H1 (cell line): Measurements from ENCODE around the gene TWIST2. TPM values are rescaled to one million over a fixed set of nuclear protein-coding genes. Genes with fewer than 3 reads are reported as not detected.

Experiments used
- CTCF ChIA-PET: fragments of 300-600 bp; sonication (Branson Sonifier 250); formaldehyde crosslinking; loops from one replicate; lab custom pipeline; 2021; ENCODE audit not compliant: partially characterized antibody; lab: Charles Lee
- POLR2A ChIA-PET: fragments of 300-600 bp; sonication (Branson Sonifier 250); formaldehyde crosslinking; loops from one replicate; lab custom pipeline; 2021; ENCODE audit warnings: inconsistent platforms; ENCODE audit not compliant: partially characterized antibody; lab: Charles Lee
- DNase-seq, 2 experiments: peaks; one replicate each; pipeline versions ENCODE4 v3.0.0 to v3.0.0-alpha.2; 2010 to 2022; ENCODE audit warnings: low spot score in 2 of 2, low read depth in 1 of 2, mixed read lengths in 1 of 2
- FAIRE-seq: peaks from 2 replicates; lab custom pipeline; 2011; peaks lifted over from hg19 to GRCh38; lab: Jason Lieb, UNC
- H2AFZ ChIP-seq: 2 replicates; pipeline ENCODE4 v1.8.1; 2012; ENCODE audit warnings: low read length, inconsistent platforms
- H2AK5ac ChIP-seq: 2 replicates; pipeline ENCODE4 v1.6.1; 2013; ENCODE audit warnings: low read depth, low read length
- H2BK120ac ChIP-seq: replicated peaks from 2 replicates; pipeline ENCODE3; 2013; ENCODE audit warnings: low read depth, low read length, inconsistent platforms
- H2BK12ac ChIP-seq: 2 replicates; pipeline ENCODE4 v1.6.1; 2013; ENCODE audit warnings: low read depth, low read length
- H2BK15ac ChIP-seq: 2 replicates; pipeline ENCODE4 v1.6.1; 2013; ENCODE audit warnings: low read length
- H2BK20ac ChIP-seq: 2 replicates; pipeline ENCODE4 v1.6.1; 2013; ENCODE audit warnings: low read length
- H2BK5ac ChIP-seq: 2 replicates; pipeline ENCODE4 v1.6.1; 2013; ENCODE audit warnings: low read depth, low read length
- H3K14ac ChIP-seq: 2 replicates; pipeline ENCODE4 v1.6.1; 2013; ENCODE audit warnings: inconsistent platforms; ENCODE audit not compliant: insufficient read length
- H3K18ac ChIP-seq: 2 replicates; pipeline ENCODE4 v1.6.1; 2013; ENCODE audit warnings: low read length; ENCODE audit errors: extremely low read depth
- H3K23ac ChIP-seq: 2 replicates; pipeline ENCODE4 v1.6.1; 2013; ENCODE audit warnings: inconsistent platforms; ENCODE audit not compliant: insufficient read length
- H3K23me2 ChIP-seq: 2 replicates; pipeline ENCODE4 v1.6.1; 2013; ENCODE audit warnings: low read depth, low read length
- H3K27ac ChIP-seq: 2 replicates; pipeline ENCODE4 v1.6.1; 2011; ENCODE audit warnings: low read depth, low read length, inconsistent platforms
- H3K27me3 ChIP-seq, 4 experiments: replicated peaks in 1 of 4; 1 replicate in 1 of 4; 2 replicates in 3 of 4; pipeline versions ENCODE4 v1.6.1 to v1.8.1; 2011 to 2013; ENCODE audit warnings: low read length in 3 of 4, mild to moderate bottlenecking in 3 of 4, inconsistent platforms in 2 of 4, mixed read lengths in 2 of 4, moderate library complexity in 1 of 4; ENCODE audit not compliant: control insufficient read depth in 3 of 4, insufficient read depth in 3 of 4; ENCODE audit errors: extremely low read depth in 1 of 4
- H3K36me3 ChIP-seq, 4 experiments: 2 replicates each; pipeline versions ENCODE4 v1.6.1 to v1.8.1; 2011 to 2013; ENCODE audit warnings: mild to moderate bottlenecking in 4 of 4, low read length in 3 of 4, moderate library complexity in 2 of 4, control low read depth in 1 of 4, inconsistent platforms in 1 of 4; ENCODE audit not compliant: insufficient read depth in 4 of 4, control insufficient read depth in 2 of 4
- H3K4ac ChIP-seq: replicated peaks from 2 replicates; pipeline ENCODE3; 2013; ENCODE audit warnings: low read length, low read depth, mixed read lengths, inconsistent platforms; ENCODE audit not compliant: insufficient read length
- H3K4me1 ChIP-seq, 4 experiments: replicated peaks in 1 of 4; 1 replicate in 1 of 4; 2 replicates in 3 of 4; pipeline versions ENCODE4 v1.6.1 to v1.8.1; 2011 to 2013; ENCODE audit warnings: low read length in 3 of 4, inconsistent platforms in 2 of 4, mixed read lengths in 1 of 4; ENCODE audit not compliant: insufficient read depth in 4 of 4, control insufficient read depth in 3 of 4
- H3K4me2 ChIP-seq, 2 experiments: 2 replicates each; pipeline versions ENCODE4 v1.6.1 to v1.8.1; 2011 to 2013; ENCODE audit warnings: low read depth in 2 of 2, low read length in 2 of 2, control low read depth in 1 of 2, inconsistent platforms in 1 of 2, mild to moderate bottlenecking in 1 of 2; ENCODE audit not compliant: insufficient read depth in 1 of 2
- H3K4me3 ChIP-seq, 4 experiments: fragments of 200-600, 300-600 bp in 1 of 4; sonication (generic), shearing (Covaris generic), sonication (Bioruptor Twin) in 1 of 4; 2 replicates each; pipeline versions ENCODE4 v1.5.1 to v1.8.1; 2011 to 2016; ENCODE audit warnings: low read length in 4 of 4, low read depth in 3 of 4, control low read depth in 2 of 4, inconsistent platforms in 2 of 4, mild to moderate bottlenecking in 2 of 4, mixed read lengths in 1 of 4, moderate library complexity in 1 of 4; ENCODE audit not compliant: insufficient read depth in 2 of 4; ENCODE audit errors: extremely low read depth in 1 of 4
- H3K56ac ChIP-seq: replicated peaks from 2 replicates; pipeline ENCODE3; 2013; ENCODE audit warnings: low read depth, mild to moderate bottlenecking, mixed read lengths, low read length, inconsistent platforms; ENCODE audit not compliant: insufficient read length
- H3K79me1 ChIP-seq: 2 replicates; pipeline ENCODE4 v1.6.1; 2013; ENCODE audit warnings: low read depth, low read length, control low read depth
- H3K79me2 ChIP-seq, 2 experiments: 2 replicates each; pipeline versions ENCODE4 v1.6.1 to v1.8.1; 2012 to 2013; ENCODE audit warnings: low read length in 2 of 2, mild to moderate bottlenecking in 2 of 2, inconsistent platforms in 1 of 2; ENCODE audit not compliant: insufficient read depth in 2 of 2, control insufficient read depth in 1 of 2
- H3K9ac ChIP-seq, 4 experiments: replicated peaks in 1 of 4; 1 replicate in 1 of 4; 2 replicates in 3 of 4; pipeline versions ENCODE4 v1.6.1 to v1.8.1; 2011 to 2013; ENCODE audit warnings: low read depth in 3 of 4, low read length in 3 of 4, control low read depth in 2 of 4, mild to moderate bottlenecking in 2 of 4, moderate library complexity in 2 of 4, inconsistent platforms in 1 of 4; ENCODE audit errors: extremely low read depth in 1 of 4
- H3K9me3 ChIP-seq, 2 experiments: 2 replicates each; pipeline versions ENCODE4 v1.6.1 to v1.8.1; 2012 to 2013; ENCODE audit warnings: mild to moderate bottlenecking in 2 of 2, moderate library complexity in 2 of 2, control low read depth in 1 of 2, inconsistent platforms in 1 of 2, low read depth in 1 of 2, low read length in 1 of 2, mixed read lengths in 1 of 2; ENCODE audit not compliant: insufficient read depth in 2 of 2
- H4K20me1 ChIP-seq, 2 experiments: replicated peaks in 1 of 2; 2 replicates each; pipeline versions ENCODE3 to v1.8.1; 2011 to 2013; ENCODE audit warnings: inconsistent platforms in 2 of 2, low read length in 2 of 2, mild to moderate bottlenecking in 1 of 2; ENCODE audit not compliant: insufficient read depth in 2 of 2, control insufficient read depth in 1 of 2
- H4K5ac ChIP-seq: 2 replicates; pipeline ENCODE4 v1.6.1; 2013; ENCODE audit warnings: low read length, low read depth, mixed read lengths, inconsistent platforms; ENCODE audit not compliant: insufficient read length
- H4K8ac ChIP-seq: 2 replicates; pipeline ENCODE4 v1.8.0; 2013; ENCODE audit warnings: mild to moderate bottlenecking, moderate library complexity, low read length, inconsistent platforms; ENCODE audit not compliant: insufficient read depth; ENCODE audit errors: extremely low read depth
- H4K91ac ChIP-seq: replicated peaks from 2 replicates; pipeline ENCODE3; 2013; ENCODE audit warnings: low read length, mixed read lengths, inconsistent platforms; ENCODE audit not compliant: insufficient read length
- BACH1 ChIP-seq: IDR thresholded peaks from 2 replicates; pipeline ENCODE4 v1.6.1; 2012; ENCODE audit warnings: low read length, improper control_type of control experiment
- BRCA1 ChIP-seq: IDR thresholded peaks from 2 replicates; pipeline ENCODE4 v1.6.1; 2012; ENCODE audit warnings: low read depth, low read length, improper control_type of control experiment
- CBX5 ChIP-seq: fragments of 300-800, 300-1000 bp; sonication (generic); IDR thresholded peaks from 2 replicates; pipeline ENCODE4 v1.7.1; 2016; ENCODE audit warnings: antibody characterized with exemption, low read length, low read depth
- E2F6 ChIP-seq: IDR thresholded peaks from 2 replicates; pipeline ENCODE4 v1.6.1; 2012; ENCODE audit warnings: inconsistent platforms
- HDAC6 ChIP-seq: IDR thresholded peaks from one replicate; pipeline ENCODE4 v1.7.1; 2012; ENCODE audit warnings: low read depth, mild to moderate bottlenecking, inconsistent platforms, low read length, moderate library complexity
- NANOG ChIP-seq: IDR thresholded peaks from 2 replicates; pipeline ENCODE4 v1.6.1; 2011; ENCODE audit warnings: low read length, low read depth, mild to moderate bottlenecking, inconsistent platforms; ENCODE audit not compliant: insufficient read depth, poor library complexity, severe bottlenecking
- POU5F1 ChIP-seq: IDR thresholded peaks from 2 replicates; pipeline ENCODE4 v1.6.1; 2011; ENCODE audit warnings: low read depth, mild to moderate bottlenecking, low read length, moderate library complexity
- TCF12 ChIP-seq: IDR thresholded peaks from 2 replicates; pipeline ENCODE4 v1.6.1; 2011; ENCODE audit warnings: low read depth, mild to moderate bottlenecking, low read length
- WGBS, 2 experiments: shearing (Covaris generic) in 1 of 2; methylation state at CpG; one replicate each; pipeline versions ENCODE4 v1.1.6 to v1.1.7; 2013 to 2015; ENCODE audit warnings: low lambda C conversion rate in 2 of 2, mixed read lengths in 2 of 2, inconsistent platforms in 1 of 2, low coverage in 1 of 2, missing lambda C conversion rate in 1 of 2; ENCODE audit not compliant: insufficient replicate concordance in 2 of 2, insufficient coverage in 1 of 2, insufficient read length in 1 of 2; ENCODE audit errors: extremely low coverage in 1 of 2, missing lambda C conversion rate in 1 of 2; 5-methylcytosine and 5-hydroxymethylcytosine counted together
- polyA plus RNA-seq, 7 experiments: library from polyadenylated mRNA; depleted of rRNA in 3 of 7; stranded (reverse) in 5 of 7; unstranded in 2 of 7; fragments of >200 nt in 5 of 7; fragments of 200-250 nt in 2 of 7; gene quantifications; 1 replicate in 5 of 7; 2 replicates in 1 of 7; 4 replicates in 1 of 7; pipeline versions ENCODE4 v1.2.1 to v1.2.3, GENCODE V29; 2011 to 2013; ENCODE audit warnings: missing spikeins in 2 of 7, mixed read lengths in 2 of 7
- total RNA-seq: library from RNA; stranded (reverse); fragmentation: NEBNext Ultra II Directional; extraction: Animal tissue kit (Norgen Biotek cat#: 25700); gene quantifications from 2 replicates; pipeline ENCODE4 v1.2.1, GENCODE V29; 2021
- TF ChIP-seq, protein P1 (sequence below): IDR thresholded peaks from 2 replicates; pipeline ENCODE4 v1.6.1; 2012; ENCODE audit warnings: low read length, inconsistent platforms
- TF ChIP-seq, protein P2 (sequence below): IDR thresholded peaks from 2 replicates; pipeline ENCODE4 v1.6.1; 2011; ENCODE audit warnings: low read length, improper control_type of control experiment

The TWIST2 gene
- total and polyA plus RNA-seq, 2 of the 8 experiments (the other 6 are each of a cell fraction or from before 2014, with no cell fraction given), result 2.6 to 4.3 TPM

DNA sequence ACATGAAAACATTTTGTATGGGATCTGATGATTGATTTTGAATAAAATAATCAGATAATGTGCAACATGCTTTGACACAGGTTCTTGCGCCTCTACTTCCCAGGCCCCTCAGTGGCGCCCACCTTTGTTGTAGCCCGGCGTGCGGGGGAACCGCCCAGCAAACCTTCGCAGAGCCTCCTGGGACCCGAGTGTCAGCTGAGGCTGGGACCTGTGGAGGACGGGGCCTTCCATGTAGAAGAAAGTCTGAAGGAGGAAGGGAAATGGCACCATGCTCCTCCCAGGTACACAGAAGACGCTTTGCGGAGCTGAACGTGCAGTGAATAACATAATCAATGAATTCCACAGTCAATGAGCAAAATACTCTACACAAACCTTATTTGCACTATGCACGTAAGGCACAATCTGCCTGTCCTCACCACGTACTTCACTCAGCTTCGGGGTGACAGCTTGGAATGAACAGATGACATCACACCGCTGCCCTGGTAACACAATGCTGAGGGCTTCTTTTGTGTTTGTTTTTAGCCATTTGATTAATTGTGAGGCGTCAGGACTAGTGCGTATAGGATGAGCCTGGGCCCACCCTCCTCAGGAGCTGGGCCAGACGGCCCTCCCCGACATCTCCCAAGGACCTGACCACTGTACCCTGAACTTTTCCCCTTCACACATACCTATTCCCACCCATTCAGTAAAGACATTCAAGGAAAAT, 78.1 kb downstream of the TWIST2 start:
- WGBS, 2 experiments, result 93% methylated on average over 18 of the region's 20 CpGs; no CpG with 5 or more reads in 1 of the 2 experiments
- Histone ChIP-seq H3K27ac (no peak overlapping the region), H3K4me1 (no peaks in the 10 kb centered on the region), H3K23ac (no peak overlapping the region), H2AFZ (no peak overlapping the region), H4K8ac (no peak overlapping the region), H3K9me3 (no peaks in the 10 kb centered on the region), H3K9ac (no peak overlapping the region), H3K79me1 (no peaks in the 10 kb centered on the region), H2BK20ac (no peak overlapping the region), H3K36me3 (no peaks in the 10 kb centered on the region), H3K18ac (no peak overlapping the region), H4K91ac (no peak overlapping the region), H3K79me2 (no peaks in the 10 kb centered on the region), H2AK5ac (no peak overlapping the region), H3K4ac (no peak overlapping the region), H3K14ac (no peak overlapping the region), H4K20me1 (no peaks in the 10 kb centered on the region), H3K23me2 (no peaks in the 10 kb centered on the region), H2BK15ac (no peak overlapping the region), H3K4me3 (no peak overlapping the region), H3K56ac (no peak overlapping the region), H2BK5ac (no peak overlapping the region), H3K27me3 (no peaks in the 10 kb centered on the region), H2BK120ac (no peak overlapping the region), H3K4me2 (no peak overlapping the region), H2BK12ac (no peak overlapping the region), H4K5ac (no peak overlapping the region)
- ChIA-PET CTCF (no interaction called here), POLR2A (no interaction called here)
- FAIRE-seq (no peak), DNase-seq (no peak)
- no peak for TF ChIP-seq BACH1
- TF ChIP-seq, protein P1, sequence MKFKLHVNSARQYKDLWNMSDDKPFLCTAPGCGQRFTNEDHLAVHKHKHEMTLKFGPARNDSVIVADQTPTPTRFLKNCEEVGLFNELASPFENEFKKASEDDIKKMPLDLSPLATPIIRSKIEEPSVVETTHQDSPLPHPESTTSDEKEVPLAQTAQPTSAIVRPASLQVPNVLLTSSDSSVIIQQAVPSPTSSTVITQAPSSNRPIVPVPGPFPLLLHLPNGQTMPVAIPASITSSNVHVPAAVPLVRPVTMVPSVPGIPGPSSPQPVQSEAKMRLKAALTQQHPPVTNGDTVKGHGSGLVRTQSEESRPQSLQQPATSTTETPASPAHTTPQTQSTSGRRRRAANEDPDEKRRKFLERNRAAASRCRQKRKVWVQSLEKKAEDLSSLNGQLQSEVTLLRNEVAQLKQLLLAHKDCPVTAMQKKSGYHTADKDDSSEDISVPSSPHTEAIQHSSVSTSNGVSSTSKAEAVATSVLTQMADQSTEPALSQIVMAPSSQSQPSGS, result no peak
- TF ChIP-seq HDAC6, result no peak
- no peak for TF ChIP-seq TCF12
- TF ChIP-seq, protein P2, sequence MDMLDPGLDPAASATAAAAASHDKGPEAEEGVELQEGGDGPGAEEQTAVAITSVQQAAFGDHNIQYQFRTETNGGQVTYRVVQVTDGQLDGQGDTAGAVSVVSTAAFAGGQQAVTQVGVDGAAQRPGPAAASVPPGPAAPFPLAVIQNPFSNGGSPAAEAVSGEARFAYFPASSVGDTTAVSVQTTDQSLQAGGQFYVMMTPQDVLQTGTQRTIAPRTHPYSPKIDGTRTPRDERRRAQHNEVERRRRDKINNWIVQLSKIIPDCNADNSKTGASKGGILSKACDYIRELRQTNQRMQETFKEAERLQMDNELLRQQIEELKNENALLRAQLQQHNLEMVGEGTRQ, result no peak
- no peak for TF ChIP-seq E2F6
- TF ChIP-seq NANOG, result no peak
- TF ChIP-seq CBX5, result no peak
- TF ChIP-seq BRCA1, result no peak
- no peak for TF ChIP-seq POU5F1
